Measurements from ENCODE around the gene LCP2.

DNA sequence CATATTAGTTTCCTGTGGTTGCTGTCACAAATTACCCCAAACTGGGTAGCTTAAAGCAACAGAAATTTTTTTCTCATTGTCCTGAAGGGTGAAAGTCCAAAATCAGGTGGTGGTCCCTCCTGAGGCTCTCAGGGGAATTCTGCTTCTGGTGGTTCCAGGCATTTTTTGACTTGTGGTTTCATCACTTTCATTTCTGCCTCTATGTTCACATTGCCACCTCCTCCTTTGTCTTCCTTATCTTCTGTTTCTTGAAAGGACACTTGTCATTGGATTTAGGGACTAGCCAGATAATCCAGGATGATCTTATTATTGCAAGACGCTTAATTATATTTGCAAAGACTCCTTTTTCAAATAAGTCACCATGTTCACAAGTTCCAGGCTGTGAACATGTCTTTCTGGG, 48.4 kb upstream of the LCP2 start:
- TF ChIP-seq, protein P1, sequence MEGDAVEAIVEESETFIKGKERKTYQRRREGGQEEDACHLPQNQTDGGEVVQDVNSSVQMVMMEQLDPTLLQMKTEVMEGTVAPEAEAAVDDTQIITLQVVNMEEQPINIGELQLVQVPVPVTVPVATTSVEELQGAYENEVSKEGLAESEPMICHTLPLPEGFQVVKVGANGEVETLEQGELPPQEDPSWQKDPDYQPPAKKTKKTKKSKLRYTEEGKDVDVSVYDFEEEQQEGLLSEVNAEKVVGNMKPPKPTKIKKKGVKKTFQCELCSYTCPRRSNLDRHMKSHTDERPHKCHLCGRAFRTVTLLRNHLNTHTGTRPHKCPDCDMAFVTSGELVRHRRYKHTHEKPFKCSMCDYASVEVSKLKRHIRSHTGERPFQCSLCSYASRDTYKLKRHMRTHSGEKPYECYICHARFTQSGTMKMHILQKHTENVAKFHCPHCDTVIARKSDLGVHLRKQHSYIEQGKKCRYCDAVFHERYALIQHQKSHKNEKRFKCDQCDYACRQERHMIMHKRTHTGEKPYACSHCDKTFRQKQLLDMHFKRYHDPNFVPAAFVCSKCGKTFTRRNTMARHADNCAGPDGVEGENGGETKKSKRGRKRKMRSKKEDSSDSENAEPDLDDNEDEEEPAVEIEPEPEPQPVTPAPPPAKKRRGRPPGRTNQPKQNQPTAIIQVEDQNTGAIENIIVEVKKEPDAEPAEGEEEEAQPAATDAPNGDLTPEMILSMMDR (IDR thresholded peaks at IDR 0.05; ENCODE audit: borderline replicate concordance, extremely low read depth, low read length, poor library complexity, severe bottlenecking) = no peak
- no peak for TF ChIP-seq EZH2 (IDR thresholded peaks at IDR 0.05; ENCODE audit: borderline replicate concordance, low read depth, low read length, severe bottlenecking)

All from DND-41 (cell line).